Adipocyte (in vitro differentiated cells): ENCODE measurements around the gene XRN2.

Source experiments
- DNase-seq: peaks from one replicate; pipeline ENCODE4 v3.0.0-alpha.2; 2015; ENCODE audit warnings: low read depth
- H3K27me3 ChIP-seq: replicated peaks from 2 replicates; pipeline ENCODE4 v1.7.0; 2013; ENCODE audit warnings: mild to moderate bottlenecking, low read length, moderate library complexity; ENCODE audit not compliant: control insufficient read depth, insufficient read depth
- H3K36me3 ChIP-seq: 2 replicates; pipeline ENCODE4 v1.7.0; 2013; ENCODE audit warnings: low read length, mild to moderate bottlenecking, moderate library complexity; ENCODE audit not compliant: control insufficient read depth, insufficient read depth, severe bottlenecking
- H3K4me1 ChIP-seq: 2 replicates; pipeline ENCODE4 v1.7.0; 2013; ENCODE audit warnings: mild to moderate bottlenecking, low read length, moderate library complexity; ENCODE audit not compliant: control insufficient read depth, insufficient read depth
- H3K4me3 ChIP-seq: 2 replicates; pipeline ENCODE4 v1.7.0; 2013; ENCODE audit warnings: mild to moderate bottlenecking, low read length, moderate library complexity
- H3K9ac ChIP-seq: 2 replicates; pipeline ENCODE4 v1.7.0; 2013; ENCODE audit warnings: mild to moderate bottlenecking, low read length, moderate library complexity
- H3K9me3 ChIP-seq: 2 replicates; pipeline ENCODE4 v1.7.0; 2013; ENCODE audit warnings: mild to moderate bottlenecking, low read length, moderate library complexity; ENCODE audit not compliant: control insufficient read depth

The XRN2 gene

DNA sequence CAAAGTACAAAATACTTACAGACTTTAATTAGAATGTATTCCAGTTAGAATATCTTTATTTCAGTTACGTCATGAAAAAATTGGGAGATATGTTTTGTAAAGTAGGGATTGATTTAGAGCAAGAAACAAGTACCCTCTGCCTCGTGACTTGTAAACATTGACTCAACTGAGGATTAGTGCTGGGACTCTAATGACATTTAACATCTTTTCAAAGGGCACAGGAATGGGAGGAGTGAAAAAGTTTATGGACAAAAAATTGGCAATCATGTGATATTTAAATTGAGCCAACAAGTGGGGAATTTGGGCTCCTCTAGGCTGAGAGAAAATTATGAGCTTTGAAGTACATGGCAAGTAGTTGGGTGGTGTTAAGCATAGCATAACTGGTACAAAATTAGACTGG, 68.9 kb downstream of the XRN2 start:
- DNase-seq, result no peak
- peaks cover 45% of the 10 kb centered on the region for H3K36me3 ChIP-seq
- no peak overlapping the region for H3K9ac ChIP-seq
- no peaks in the 10 kb centered on the region for H3K9me3 ChIP-seq
- peaks cover 15% of the 10 kb centered on the region for H3K4me1 ChIP-seq
- H3K4me3 ChIP-seq, result no peak overlapping the region
- no peaks in the 10 kb centered on the region for H3K27me3 ChIP-seq

DNA sequence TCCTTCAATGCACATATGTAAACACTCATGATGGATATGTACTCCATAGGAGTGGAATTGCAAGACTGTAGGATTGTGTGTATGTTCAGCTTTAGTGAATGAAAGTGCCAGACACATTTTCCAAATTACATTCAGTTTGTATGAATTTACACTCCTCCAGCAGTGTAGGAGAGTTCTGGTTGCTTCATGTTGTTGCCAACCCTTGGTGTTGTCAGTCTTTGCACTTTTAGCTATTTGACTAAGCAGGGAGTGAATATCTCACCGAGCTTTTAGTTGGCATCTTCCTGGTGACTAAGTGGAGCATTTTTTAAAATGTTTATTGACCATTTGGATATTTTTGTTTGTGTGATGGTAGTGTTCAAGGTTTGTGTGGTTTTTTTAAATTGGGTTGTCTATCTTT, 70.3 kb downstream of the XRN2 start:
- Histone ChIP-seq H3K4me1 (peaks cover 15% of the 10 kb centered on the region), H3K9ac (no peak overlapping the region), H3K36me3 (peaks cover 35% of the 10 kb centered on the region), H3K9me3 (no peaks in the 10 kb centered on the region), H3K4me3 (no peak overlapping the region), H3K27me3 (no peaks in the 10 kb centered on the region)
- DNase-seq, result no peak

DNA sequence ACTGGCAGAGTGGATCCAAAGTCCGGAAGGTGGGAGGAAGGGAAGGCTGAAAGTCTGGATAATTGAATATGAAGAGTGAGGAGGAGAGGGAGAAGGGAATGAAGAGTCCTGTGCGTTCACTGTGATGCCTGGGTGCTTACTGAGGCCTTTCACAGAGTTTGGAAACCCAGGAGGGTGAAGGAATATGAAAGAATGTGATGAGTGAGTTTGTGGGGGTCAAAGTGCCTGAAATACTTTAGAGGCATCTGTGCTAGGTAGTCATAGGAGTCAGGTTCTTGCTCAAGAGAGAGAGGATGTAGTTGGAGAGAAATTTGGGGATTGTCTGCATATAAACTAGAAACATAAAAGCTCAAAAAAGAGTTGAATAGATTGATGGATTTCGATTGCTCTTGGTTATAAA, 73.5 kb downstream of the XRN2 start:
- Histone ChIP-seq H3K4me3 (no peak overlapping the region), H3K27me3 (no peaks in the 10 kb centered on the region), H3K4me1 (peaks cover 18% of the 10 kb centered on the region), H3K9ac (no peak overlapping the region), H3K36me3 (peaks cover 14% of the 10 kb centered on the region), H3K9me3 (no peaks in the 10 kb centered on the region)
- no peak for DNase-seq

DNA sequence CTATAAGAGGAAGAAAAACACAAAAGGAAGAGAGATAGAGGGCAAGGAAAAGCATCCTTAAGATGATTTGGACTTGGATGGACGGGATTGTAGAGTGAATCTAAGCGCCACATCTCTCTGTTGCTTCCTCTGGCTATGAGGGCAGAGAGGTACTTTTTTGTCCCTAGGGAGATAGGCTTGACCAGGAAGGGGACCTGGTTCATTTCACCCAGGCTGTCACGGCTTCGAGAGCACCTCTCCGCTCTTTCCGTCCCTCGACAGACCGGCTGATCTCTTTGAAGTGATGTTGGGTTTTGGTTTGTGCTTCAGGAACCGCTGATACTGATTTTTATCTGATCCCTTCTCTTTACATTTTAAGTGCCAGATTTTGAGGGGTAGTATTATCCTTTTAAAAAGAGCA, 74.6 kb downstream of the XRN2 start:
- no peaks in the 10 kb centered on the region for H3K9me3 ChIP-seq
- DNase-seq, result no peak
- H3K36me3 ChIP-seq, result peaks cover 24% of the 10 kb centered on the region
- H3K4me1 ChIP-seq, result peaks cover 13% of the 10 kb centered on the region
- no peaks in the 10 kb centered on the region for H3K27me3 ChIP-seq
- H3K9ac ChIP-seq, result no peak overlapping the region
- H3K4me3 ChIP-seq, result no peak overlapping the region

DNA sequence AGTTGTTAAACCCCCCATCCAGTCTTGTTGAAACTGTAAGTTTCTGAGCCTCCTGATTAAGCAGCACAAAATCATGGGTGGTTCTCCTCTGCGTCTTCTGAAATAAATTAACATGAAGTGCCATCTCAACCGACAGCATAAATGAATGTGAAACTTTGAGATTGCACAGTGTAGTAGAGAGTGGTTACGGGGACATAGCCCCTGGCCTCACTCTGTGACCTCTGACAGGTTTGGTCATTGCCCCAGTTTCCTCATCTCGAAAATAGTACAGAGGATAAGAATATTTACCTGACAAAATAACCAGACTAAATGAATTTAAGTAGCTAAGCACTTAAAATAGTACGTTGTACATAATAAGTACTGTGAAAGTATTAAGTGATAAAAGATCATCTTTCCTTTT, 75.1 kb downstream of the XRN2 start:
- no peak for DNase-seq
- no peaks in the 10 kb centered on the region for H3K27me3 ChIP-seq
- H3K36me3 ChIP-seq, result peaks cover 27% of the 10 kb centered on the region
- H3K4me1 ChIP-seq, result peaks cover 13% of the 10 kb centered on the region
- no peaks in the 10 kb centered on the region for H3K9me3 ChIP-seq
- H3K4me3 ChIP-seq, result no peak overlapping the region
- H3K9ac ChIP-seq, result no peak overlapping the region

DNA sequence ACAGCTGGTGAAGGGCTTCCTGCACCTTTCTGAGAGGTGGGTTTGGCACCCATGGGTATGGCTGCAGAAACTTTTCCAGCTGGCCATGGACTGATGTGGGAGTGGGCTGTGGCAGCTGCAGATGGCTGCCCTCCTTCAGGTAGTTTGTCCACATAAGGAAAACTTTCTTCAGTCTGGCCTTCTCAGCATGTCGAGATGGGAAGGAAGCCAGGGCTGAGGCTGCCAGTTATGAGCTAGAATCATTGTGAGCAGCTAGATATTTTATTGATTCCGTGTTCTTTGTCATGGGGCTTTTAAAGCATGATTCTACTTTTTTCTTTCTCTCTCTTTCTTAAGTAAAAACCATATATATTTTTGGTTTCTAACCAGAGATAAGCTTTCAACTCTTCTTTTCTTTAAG, 77.6 kb downstream of the XRN2 start:
- no peak for DNase-seq
- Histone ChIP-seq H3K27me3 (no peaks in the 10 kb centered on the region), H3K9ac (no peak overlapping the region), H3K36me3 (peaks cover 40% of the 10 kb centered on the region), H3K9me3 (no peaks in the 10 kb centered on the region), H3K4me1 (peaks cover 5% of the 10 kb centered on the region), H3K4me3 (no peak overlapping the region)

DNA sequence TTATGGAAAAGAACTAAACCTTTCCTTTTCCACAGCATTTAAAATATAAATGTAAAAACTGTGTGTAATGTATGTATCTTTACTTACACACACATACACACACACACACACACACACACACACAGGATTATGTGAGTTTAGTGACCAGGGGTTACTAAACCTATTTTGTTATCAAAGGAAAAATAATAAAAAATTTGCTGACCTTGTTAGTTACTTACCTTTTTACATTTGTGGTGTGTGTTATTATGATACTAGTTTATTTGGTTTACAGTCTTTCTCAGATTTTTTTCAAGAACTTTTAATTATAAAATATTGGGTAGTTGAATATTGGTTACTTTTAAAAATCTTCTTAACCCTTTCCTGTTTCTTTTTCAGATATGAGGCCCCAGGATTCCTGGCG, 78.5 kb downstream of the XRN2 start:
- Histone ChIP-seq H3K27me3 (no peaks in the 10 kb centered on the region), H3K9ac (no peak overlapping the region), H3K36me3 (peaks cover 49% of the 10 kb centered on the region), H3K9me3 (no peaks in the 10 kb centered on the region), H3K4me1 (peaks cover 5% of the 10 kb centered on the region), H3K4me3 (no peak overlapping the region)
- DNase-seq, result no peak

DNA sequence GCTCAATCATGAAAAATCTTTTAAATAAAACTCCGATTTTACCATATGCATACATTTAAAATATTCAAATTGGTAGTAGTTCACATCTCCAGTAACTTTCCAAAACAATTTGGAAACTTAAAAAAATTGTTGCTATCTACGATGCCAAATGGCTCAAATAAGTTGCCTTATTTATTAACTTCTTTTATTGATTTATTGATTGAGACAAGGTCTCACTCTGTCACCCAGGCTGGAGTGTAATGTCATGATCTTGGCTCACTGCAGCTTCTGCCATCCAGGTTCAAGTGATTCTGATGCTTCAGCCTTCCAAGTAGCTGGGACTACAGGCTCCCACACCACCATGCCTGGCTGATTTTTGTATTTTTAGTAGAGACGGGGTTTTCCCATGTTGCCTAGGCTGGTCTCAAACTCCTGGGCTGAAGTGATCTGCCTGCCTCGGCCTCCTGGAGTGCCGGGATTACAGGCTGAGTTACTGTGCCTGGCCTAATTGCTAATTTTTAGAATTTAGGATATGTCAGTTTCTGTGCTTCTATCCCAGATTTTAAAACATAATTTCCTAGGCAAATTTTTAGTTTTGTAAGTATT, 81.3 kb downstream of the XRN2 start:
- Histone ChIP-seq H3K4me3 (no peak overlapping the region), H3K27me3 (no peaks in the 10 kb centered on the region), H3K36me3 (peaks cover 57% of the 10 kb centered on the region), H3K4me1 (peaks cover 14% of the 10 kb centered on the region), H3K9me3 (no peaks in the 10 kb centered on the region), H3K9ac (no peak overlapping the region)
- no peak for DNase-seq

DNA sequence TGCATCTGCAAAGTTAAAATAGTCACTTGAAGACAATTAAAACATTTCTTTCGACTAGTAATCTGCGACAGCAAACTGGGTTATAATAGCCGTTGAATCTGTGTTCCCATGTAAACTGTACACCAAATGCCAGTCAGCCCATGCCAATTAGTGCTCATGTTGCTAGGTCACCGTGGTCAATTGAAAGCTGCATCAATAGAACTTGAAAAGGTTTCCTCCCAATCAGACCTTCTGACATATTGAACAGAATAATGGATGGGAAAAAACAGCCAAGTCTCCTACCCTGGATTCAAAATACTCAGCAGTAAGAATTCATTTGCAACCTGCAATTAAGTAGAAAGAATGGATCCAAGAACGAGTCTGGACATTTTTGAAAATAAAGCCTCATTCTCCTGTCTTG, 83.0 kb downstream of the XRN2 start:
- peaks cover 63% of the 10 kb centered on the region for H3K36me3 ChIP-seq

DNA sequence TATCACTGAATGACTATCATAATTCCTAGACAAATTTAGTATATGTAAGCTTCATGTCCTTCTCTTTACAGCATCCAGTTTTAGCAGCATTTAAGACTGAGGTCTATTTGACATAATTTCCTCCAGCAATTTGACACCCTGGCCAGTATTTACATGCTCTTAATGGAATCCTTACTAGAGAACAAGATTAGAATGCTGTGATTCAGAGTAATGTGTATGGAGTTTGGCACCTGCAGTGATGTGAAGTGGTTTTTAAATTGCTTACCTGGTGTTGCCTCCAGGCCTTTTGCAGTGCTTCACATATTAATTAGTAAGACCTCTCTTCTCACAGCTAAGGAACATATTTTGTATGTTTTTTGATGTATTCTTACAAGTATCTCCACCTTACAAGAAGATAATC, 84.4 kb downstream of the XRN2 start:
- H3K4me3 ChIP-seq, result no peak overlapping the region
- peaks cover 8% of the 10 kb centered on the region for H3K27me3 ChIP-seq
- DNase-seq, result no peak
- peaks cover 55% of the 10 kb centered on the region for H3K36me3 ChIP-seq
- peaks cover 27% of the 10 kb centered on the region for H3K4me1 ChIP-seq
- no peaks in the 10 kb centered on the region for H3K9me3 ChIP-seq
- H3K9ac ChIP-seq, result no peak overlapping the region

More for the DNA sequence above, 83.0 kb downstream of the XRN2 start:
- no peak for DNase-seq
- Histone ChIP-seq H3K27me3 (no peaks in the 10 kb centered on the region), H3K4me1 (peaks cover 21% of the 10 kb centered on the region), H3K4me3 (no peak overlapping the region), H3K9ac (no peak overlapping the region), H3K9me3 (no peaks in the 10 kb centered on the region)

DNA sequence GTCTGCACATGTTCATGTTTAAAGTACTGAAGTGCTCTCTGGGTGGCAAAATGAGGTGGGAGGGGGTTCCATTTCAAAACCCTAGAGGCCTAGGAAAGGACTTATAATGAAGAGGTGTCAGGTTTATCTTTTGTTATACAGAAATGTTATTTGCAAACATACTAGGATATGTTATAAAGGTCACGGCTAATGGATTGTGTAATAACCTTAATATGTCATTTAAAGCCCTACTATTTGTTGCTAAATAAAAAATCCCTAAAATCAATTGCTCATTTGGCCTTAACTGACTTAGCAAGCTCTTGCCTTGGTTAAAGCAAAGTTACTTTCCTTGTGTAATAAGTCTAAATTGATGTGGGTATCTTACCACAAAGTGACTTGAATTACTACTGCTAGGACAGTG, 85.4 kb downstream of the XRN2 start:
- Histone ChIP-seq H3K36me3 (peaks cover 45% of the 10 kb centered on the region), H3K27me3 (peaks cover 19% of the 10 kb centered on the region)

DNA sequence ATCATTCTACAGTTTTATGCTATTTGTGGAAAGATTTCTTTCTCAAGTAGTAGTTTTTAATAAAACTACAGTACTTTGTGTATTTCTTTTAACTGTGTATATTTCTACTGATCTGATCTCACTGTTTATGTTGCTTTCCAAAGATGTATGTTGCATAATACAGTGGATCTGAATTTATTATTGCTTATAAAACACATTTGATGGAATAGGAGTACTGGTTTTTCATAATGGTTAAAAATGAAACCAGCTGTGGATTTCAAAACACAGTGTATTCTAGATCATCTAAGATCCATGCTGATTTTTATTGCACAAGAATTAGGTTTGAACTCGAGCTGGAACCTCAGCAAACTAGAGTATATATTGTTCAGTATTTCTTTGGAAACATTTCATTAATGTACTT, 86.2 kb downstream of the XRN2 start:
- Histone ChIP-seq H3K9me3 (no peaks in the 10 kb centered on the region), H3K9ac (no peak overlapping the region), H3K36me3 (peaks cover 37% of the 10 kb centered on the region), H3K27me3 (peaks cover 27% of the 10 kb centered on the region), H3K4me1 (peaks cover 27% of the 10 kb centered on the region), H3K4me3 (no peak overlapping the region)
- peak; percentile 73 for DNase-seq

More for the DNA sequence above, 85.4 kb downstream of the XRN2 start:
- H3K9me3 ChIP-seq, result no peaks in the 10 kb centered on the region
- DNase-seq, result no peak
- H3K4me3 ChIP-seq, result peak overlapping the region; percentile 25
- peak overlapping the region; percentile 15 for H3K9ac ChIP-seq
- H3K4me1 ChIP-seq, result peaks cover 27% of the 10 kb centered on the region
